SU-DHL-6 (cell line): ENCODE measurements around the gene IFNA21.

ENCODE experiments used
- H2AFZ ChIP-seq: fragments of 200-600 bp; sonication (generic); 2 replicates; pipeline ENCODE4 v1.6.1; 2014; ENCODE audit warnings: low read depth, mild to moderate bottlenecking, moderate library complexity, mixed read lengths, antibody characterized with exemption, low read length; ENCODE audit not compliant: severe bottlenecking
- H3F3A ChIP-seq: fragments of 200-600 bp; shearing (Covaris generic); 2 replicates; pipeline ENCODE4 v1.6.0; 2016; ENCODE audit warnings: antibody characterized with exemption, mild to moderate bottlenecking; ENCODE audit not compliant: insufficient read depth
- H3K27ac ChIP-seq: fragments of 200-600 bp; sonication (generic); 2 replicates; pipeline ENCODE4 v1.5.1; 2016; ENCODE audit warnings: low read depth, mild to moderate bottlenecking, low read length, moderate library complexity, mixed read lengths
- H3K27me3 ChIP-seq: fragments of 200-600 bp; sonication (generic), shearing (Covaris generic); 2 replicates; pipeline ENCODE4 v1.6.0; 2014; ENCODE audit warnings: mild to moderate bottlenecking, low read length
- H3K36me3 ChIP-seq: fragments of 200-600 bp; sonication (generic); 2 replicates; pipeline ENCODE4 v1.6.1; 2014; ENCODE audit warnings: mild to moderate bottlenecking, low read length, mixed read lengths
- H3K4me2 ChIP-seq: fragments of 300-600, 200-600 bp; shearing (Covaris generic), sonication (generic); 2 replicates; pipeline ENCODE4 v1.6.0; 2014; ENCODE audit warnings: low read length, low read depth, mild to moderate bottlenecking; ENCODE audit not compliant: poor library complexity, severe bottlenecking
- H3K4me3 ChIP-seq: fragments of 200-600 bp; sonication (generic); 2 replicates; pipeline ENCODE4 v1.5.1; 2014; ENCODE audit warnings: antibody characterized with exemption, low read length, mild to moderate bottlenecking, mixed read lengths; ENCODE audit not compliant: insufficient read depth, poor library complexity, severe bottlenecking
- H3K79me2 ChIP-seq: fragments of 200-600 bp; sonication (generic); 2 replicates; pipeline ENCODE4 v1.6.1; 2014; ENCODE audit warnings: mild to moderate bottlenecking, low read length, moderate library complexity; ENCODE audit not compliant: insufficient read depth
- H3K9ac ChIP-seq: fragments of 200-600 bp; sonication (generic); 2 replicates; pipeline ENCODE4 v1.7.0; 2014; ENCODE audit warnings: mild to moderate bottlenecking, low read length
- H3K9me2 ChIP-seq: fragments of 200-600 bp; sonication (generic); replicated peaks from 2 replicates; pipeline ENCODE4 v1.6.1; 2014; ENCODE audit warnings: low read length; ENCODE audit not compliant: insufficient read depth
- H3K9me3 ChIP-seq: fragments of 200-600 bp; sonication (generic); 2 replicates; pipeline ENCODE4 v1.6.1; 2014; ENCODE audit warnings: low read length, mixed read lengths; ENCODE audit not compliant: insufficient read depth
- H4K20me1 ChIP-seq: fragments of 200-600 bp; sonication (generic); 2 replicates; pipeline ENCODE4 v1.6.1; 2014; ENCODE audit warnings: low read depth, mild to moderate bottlenecking, antibody characterized with exemption, low read length, moderate library complexity, mixed read lengths
- EZH2phosphoT487 ChIP-seq: fragments of 200-600 bp; sonication (generic), shearing (Covaris generic); conservative IDR thresholded peaks from 2 replicates; pipeline ENCODE4 v1.6.1; 2018; ENCODE audit warnings: mild to moderate bottlenecking, antibody characterized with exemption, low read length, moderate library complexity, mixed read lengths
- TF ChIP-seq, protein P1 (sequence below): fragments of 200-600 bp; sonication (generic); IDR thresholded peaks from one replicate; pipeline ENCODE4 v1.5.1; 2017; ENCODE audit warnings: antibody characterized with exemption, mild to moderate bottlenecking, low read length, moderate library complexity; ENCODE audit not compliant: insufficient read depth, poor library complexity, severe bottlenecking

The IFNA21 gene

GRCh38 chr9:21171351-21171750 lies 4.9 kb upstream of the IFNA21 start:
- H4K20me1 ChIP-seq: no peaks in the 10 kb centered on the region
- H3K9ac ChIP-seq: no peak overlapping the region
- no peaks in the 10 kb centered on the region for H3K27me3 ChIP-seq
- H3F3A ChIP-seq: no peaks in the 10 kb centered on the region
- no peaks in the 10 kb centered on the region for H3K79me2 ChIP-seq
- TF ChIP-seq EZH2phosphoT487: no peak
- TF ChIP-seq, protein P1, sequence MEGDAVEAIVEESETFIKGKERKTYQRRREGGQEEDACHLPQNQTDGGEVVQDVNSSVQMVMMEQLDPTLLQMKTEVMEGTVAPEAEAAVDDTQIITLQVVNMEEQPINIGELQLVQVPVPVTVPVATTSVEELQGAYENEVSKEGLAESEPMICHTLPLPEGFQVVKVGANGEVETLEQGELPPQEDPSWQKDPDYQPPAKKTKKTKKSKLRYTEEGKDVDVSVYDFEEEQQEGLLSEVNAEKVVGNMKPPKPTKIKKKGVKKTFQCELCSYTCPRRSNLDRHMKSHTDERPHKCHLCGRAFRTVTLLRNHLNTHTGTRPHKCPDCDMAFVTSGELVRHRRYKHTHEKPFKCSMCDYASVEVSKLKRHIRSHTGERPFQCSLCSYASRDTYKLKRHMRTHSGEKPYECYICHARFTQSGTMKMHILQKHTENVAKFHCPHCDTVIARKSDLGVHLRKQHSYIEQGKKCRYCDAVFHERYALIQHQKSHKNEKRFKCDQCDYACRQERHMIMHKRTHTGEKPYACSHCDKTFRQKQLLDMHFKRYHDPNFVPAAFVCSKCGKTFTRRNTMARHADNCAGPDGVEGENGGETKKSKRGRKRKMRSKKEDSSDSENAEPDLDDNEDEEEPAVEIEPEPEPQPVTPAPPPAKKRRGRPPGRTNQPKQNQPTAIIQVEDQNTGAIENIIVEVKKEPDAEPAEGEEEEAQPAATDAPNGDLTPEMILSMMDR: no peak
- H3K4me3 ChIP-seq: no peak overlapping the region
- no peaks in the 10 kb centered on the region for H3K36me3 ChIP-seq
- H3K27ac ChIP-seq: no peak overlapping the region
- no peak overlapping the region for H2AFZ ChIP-seq
- H3K9me3 ChIP-seq: no peaks in the 10 kb centered on the region
- H3K4me2 ChIP-seq: no peak overlapping the region
- H3K9me2 ChIP-seq: no peaks in the 10 kb centered on the region

GRCh38 chr9:21165516-21165915 lies 944 bp downstream of the IFNA21 start:
- H3K4me3 ChIP-seq: no peak overlapping the region
- H3F3A ChIP-seq: no peaks in the 10 kb centered on the region
- H3K9ac ChIP-seq: no peak overlapping the region
- H3K9me3 ChIP-seq: no peaks in the 10 kb centered on the region
- H3K27ac ChIP-seq: no peak overlapping the region
- no peak overlapping the region for H3K4me2 ChIP-seq
- no peaks in the 10 kb centered on the region for H4K20me1 ChIP-seq
- no peaks in the 10 kb centered on the region for H3K79me2 ChIP-seq
- H3K36me3 ChIP-seq: no peaks in the 10 kb centered on the region
- no peaks in the 10 kb centered on the region for H3K27me3 ChIP-seq
- TF ChIP-seq, protein P1: no peak
- TF ChIP-seq EZH2phosphoT487: no peak
- H2AFZ ChIP-seq: no peak overlapping the region
- no peaks in the 10 kb centered on the region for H3K9me2 ChIP-seq

GRCh38 chr9:21160178-21160577 lies 6.3 kb downstream of the IFNA21 start:
- Histone ChIP-seq H3K27ac (no peak overlapping the region), H2AFZ (no peak overlapping the region), H3K27me3 (no peaks in the 10 kb centered on the region), H3K4me3 (no peak overlapping the region), H3K9me2 (no peaks in the 10 kb centered on the region), H3K9me3 (no peaks in the 10 kb centered on the region), H4K20me1 (no peaks in the 10 kb centered on the region; the same call in 1 of the 2 replicates), H3K36me3 (no peaks in the 10 kb centered on the region), H3K79me2 (no peaks in the 10 kb centered on the region), H3K9ac (no peak overlapping the region), H3F3A (no peaks in the 10 kb centered on the region), H3K4me2 (no peak overlapping the region)
- TF ChIP-seq, protein P1: no peak
- TF ChIP-seq EZH2phosphoT487: no peak
